BE2C (cell line): ENCODE results near the gene TBC1D2.

Experiments used
- DNase-seq: peaks from one replicate; pipeline ENCODE4 v3.0.0-alpha.2; 2020
- H3K27me3 ChIP-seq: fragments of 250-450 bp; sonication (Bioruptor Pico); 2 replicates; pipeline ENCODE4 v1.5.1; 2020; ENCODE audit warnings: mild to moderate bottlenecking
- H3K36me3 ChIP-seq: fragments of 250-450 bp; sonication (Bioruptor Pico); 2 replicates; pipeline ENCODE4 v1.5.1; 2020; ENCODE audit warnings: mild to moderate bottlenecking
- H3K4me1 ChIP-seq: fragments of 250-450 bp; sonication (Bioruptor Pico); 2 replicates; pipeline ENCODE4 v1.5.1; 2020
- H3K4me3 ChIP-seq: 2 replicates; pipeline ENCODE4 v1.5.1; 2011; ENCODE audit warnings: low read depth, low read length
- H3K9me3 ChIP-seq: fragments of 250-450 bp; sonication (Bioruptor Pico); 2 replicates; pipeline ENCODE4 v1.5.1; 2020
- TF ChIP-seq, protein P1 (sequence below): IDR thresholded peaks from 2 replicates; pipeline ENCODE4 v1.5.1; 2012; ENCODE audit warnings: mild to moderate bottlenecking, low read depth, low read length

The TBC1D2 gene

DNA sequence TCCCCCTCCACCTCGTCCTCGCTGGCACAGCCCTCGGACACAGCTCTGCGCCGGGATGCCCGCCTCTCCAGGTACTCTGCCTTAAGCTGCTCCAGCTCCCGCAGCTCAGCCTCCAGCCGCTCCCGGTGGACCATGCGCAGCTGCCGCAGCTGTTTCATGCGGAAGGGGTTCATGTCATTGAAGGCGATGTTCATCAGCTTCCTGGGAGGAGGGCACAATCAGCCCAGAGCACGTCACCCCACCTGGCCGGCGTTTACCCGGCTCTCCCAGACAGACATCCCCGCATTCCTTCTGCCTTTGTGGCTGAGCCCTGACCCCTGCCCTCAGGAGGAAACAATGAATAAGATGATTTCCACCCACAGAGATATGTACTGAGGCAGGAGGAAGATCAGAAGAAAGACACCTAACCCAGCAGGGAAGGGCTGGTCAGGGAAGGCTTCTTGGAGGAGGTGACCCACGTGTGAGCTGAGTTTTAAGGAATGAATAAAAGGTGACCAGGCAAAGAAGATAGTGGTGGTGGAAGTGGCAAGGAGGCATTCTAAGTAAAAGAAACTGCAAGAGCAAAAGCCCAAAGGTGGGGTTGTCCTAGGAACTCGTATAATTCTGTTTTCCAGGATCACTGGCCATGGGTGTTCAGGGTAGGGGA, 55.9 kb downstream of the TBC1D2 start:
- H3K4me1 ChIP-seq: no peaks in the 10 kb centered on the region
- TF ChIP-seq, protein P1, sequence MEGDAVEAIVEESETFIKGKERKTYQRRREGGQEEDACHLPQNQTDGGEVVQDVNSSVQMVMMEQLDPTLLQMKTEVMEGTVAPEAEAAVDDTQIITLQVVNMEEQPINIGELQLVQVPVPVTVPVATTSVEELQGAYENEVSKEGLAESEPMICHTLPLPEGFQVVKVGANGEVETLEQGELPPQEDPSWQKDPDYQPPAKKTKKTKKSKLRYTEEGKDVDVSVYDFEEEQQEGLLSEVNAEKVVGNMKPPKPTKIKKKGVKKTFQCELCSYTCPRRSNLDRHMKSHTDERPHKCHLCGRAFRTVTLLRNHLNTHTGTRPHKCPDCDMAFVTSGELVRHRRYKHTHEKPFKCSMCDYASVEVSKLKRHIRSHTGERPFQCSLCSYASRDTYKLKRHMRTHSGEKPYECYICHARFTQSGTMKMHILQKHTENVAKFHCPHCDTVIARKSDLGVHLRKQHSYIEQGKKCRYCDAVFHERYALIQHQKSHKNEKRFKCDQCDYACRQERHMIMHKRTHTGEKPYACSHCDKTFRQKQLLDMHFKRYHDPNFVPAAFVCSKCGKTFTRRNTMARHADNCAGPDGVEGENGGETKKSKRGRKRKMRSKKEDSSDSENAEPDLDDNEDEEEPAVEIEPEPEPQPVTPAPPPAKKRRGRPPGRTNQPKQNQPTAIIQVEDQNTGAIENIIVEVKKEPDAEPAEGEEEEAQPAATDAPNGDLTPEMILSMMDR: no peak
- no peaks in the 10 kb centered on the region for H3K9me3 ChIP-seq
- H3K36me3 ChIP-seq: no peaks in the 10 kb centered on the region
- H3K27me3 ChIP-seq: no peaks in the 10 kb centered on the region
- no peak for DNase-seq
- no peak overlapping the region for H3K4me3 ChIP-seq

DNA sequence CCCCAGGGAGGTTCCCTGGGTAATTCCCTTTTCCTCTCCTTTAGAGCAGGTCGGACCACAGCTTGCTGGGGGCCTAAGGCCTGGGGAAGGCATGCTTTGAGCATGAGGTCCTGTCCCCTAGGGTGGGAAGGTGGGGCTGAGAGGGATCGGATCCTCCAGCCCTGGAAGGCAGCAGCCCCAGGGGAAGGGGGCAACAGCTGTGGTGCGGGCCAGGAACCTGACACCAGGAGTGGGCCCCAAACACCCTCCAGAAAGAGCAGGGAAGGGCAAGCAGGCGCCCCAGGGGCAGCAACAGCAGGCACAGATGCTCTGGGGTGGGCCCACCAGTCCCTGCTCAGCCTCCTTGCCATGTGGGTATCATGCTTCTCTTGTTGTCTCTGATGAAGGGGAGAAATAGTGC, 59.8 kb downstream of the TBC1D2 start:
- no peak for DNase-seq
- Histone ChIP-seq H3K4me3 (no peak overlapping the region), H3K36me3 (no peaks in the 10 kb centered on the region), H3K4me1 (peaks cover 4% of the 10 kb centered on the region; the same call in 1 of the 2 replicates), H3K9me3 (no peaks in the 10 kb centered on the region), H3K27me3 (no peaks in the 10 kb centered on the region)
- TF ChIP-seq, protein P1: no peak

DNA sequence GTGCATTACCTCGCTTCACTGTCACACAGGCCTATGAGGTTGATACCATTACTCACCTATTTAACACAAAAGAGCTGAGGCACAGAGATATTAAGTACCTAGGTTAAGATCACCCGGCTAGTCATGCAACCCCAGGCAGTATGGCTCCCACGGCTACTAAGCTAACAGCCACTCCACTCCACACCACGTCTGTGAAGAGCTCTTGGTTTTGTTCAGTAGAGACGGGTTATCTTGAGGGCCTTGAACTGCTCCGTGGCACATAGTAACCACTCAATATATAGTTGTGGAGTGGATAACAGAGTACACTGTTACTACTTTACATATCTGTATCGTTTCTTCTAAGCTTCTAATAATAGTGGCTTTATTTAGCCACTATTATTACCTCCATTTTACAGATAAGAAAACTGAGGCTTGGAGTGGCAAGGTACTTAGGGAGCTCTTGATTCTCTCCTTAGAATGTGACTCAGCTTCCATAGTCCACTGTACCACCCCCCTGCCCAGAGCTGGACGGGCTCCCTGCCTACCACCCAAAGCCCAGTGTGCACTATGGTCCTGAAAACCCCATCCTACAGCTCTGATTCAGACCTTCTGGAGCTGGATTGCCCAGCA, 62.0 kb downstream of the TBC1D2 start:
- Histone ChIP-seq H3K27me3 (no peaks in the 10 kb centered on the region), H3K9me3 (no peaks in the 10 kb centered on the region), H3K4me3 (peak overlapping the region; percentile 73), H3K36me3 (no peaks in the 10 kb centered on the region), H3K4me1 (peaks cover 5% of the 10 kb centered on the region)
- TF ChIP-seq, protein P1: no peak
- DNase-seq: no peak

DNA sequence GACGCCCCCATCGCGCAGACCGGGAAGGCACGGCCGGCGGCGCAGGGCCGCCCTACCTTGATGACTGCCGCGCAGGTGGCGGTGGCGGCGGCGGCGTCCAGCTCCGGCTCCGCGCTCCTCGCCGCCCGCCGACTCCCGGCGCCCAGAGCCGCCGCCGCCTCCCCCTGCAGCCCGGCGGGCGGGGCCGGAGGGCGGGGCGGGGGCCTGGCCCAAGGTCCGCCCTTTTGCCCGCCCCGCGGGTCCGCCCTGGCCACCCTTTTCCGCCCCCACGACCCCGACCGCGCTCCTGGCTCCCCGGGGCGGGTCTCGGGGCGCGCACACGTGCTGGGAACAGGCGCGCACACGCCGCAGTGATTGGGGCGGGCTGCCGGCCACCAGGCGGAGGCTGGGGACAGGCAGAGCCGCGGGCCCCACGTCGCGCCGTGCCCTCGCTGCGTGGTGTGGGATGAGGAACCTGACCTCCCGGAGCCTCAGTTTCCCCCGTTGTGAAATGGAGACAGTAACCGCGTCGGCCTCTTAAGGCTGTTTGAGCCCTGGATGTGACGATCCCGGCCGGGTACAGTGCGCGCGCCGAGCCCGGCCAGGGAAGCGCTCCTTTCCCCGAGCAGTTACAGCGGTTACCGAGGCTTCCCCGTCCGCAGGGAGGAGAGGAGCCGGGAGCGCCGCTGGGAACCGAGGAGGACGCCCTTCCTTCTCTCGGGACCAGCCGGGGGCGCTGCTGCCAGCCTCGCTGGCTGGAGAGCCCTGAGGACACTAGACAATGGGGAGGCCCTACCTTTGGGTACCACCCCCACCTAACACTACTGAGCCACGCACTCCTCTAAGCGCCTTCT, 62.7 kb downstream of the TBC1D2 start, which contains the start of gene CORO2A:
CORO2A (minus strand) TSS at position 135 of the 833 bp plus-strand sequence. CDS start 34,977 bp downstream, outside the sequence.
- peak within 1 kb of the TSS; percentile 74 for H3K4me3 ChIP-seq
- H3K36me3 ChIP-seq: no peaks in the 10 kb centered on the region
- TF ChIP-seq, protein P1: peak; percentile 46
- DNase-seq: peak; percentile 93
- H3K27me3 ChIP-seq: no peaks in the 10 kb centered on the region
- no peaks in the 10 kb centered on the region for H3K9me3 ChIP-seq
- H3K4me1 ChIP-seq: peaks cover 5% of the 10 kb centered on the region

DNA sequence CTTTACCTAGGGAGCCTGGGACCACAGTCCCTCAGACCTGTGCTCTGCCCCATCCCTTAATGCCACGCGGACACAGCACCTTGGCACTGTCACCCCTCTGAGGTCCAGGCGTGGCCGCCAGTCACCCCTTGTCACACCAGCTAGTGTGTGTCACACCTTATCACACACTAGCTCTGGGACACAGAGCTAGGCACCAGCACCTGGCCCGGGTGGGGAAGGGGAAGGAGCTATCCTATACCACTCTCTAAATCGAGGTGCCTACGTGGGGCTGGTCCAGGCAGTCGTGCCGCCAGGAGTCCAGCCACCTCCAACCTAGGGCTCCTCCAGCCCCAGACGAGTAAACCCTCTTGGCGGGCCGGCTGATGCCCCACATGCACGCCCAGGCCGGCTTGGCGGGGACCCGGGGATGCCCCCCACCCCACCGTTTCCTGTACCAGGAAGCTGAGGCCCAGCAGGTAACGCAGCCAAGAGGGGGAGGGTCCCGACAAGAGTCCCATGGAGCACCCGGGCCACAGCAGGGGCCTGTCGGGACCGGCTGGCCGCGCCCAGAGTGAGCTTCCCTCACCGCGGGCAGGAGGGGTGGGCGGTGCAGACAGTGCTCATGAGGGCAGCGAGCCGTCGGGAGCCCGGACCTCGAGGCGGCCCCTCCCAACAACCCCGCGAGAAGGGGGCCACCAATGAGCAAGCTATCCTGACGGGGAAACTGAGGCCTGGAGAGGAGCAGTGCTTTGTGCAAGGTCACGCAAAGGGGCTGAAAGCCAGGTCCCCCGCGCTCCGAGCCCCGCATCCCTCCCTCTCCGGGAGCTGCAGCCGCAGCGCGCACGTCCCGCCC, 63.6 kb downstream of the TBC1D2 start:
- DNase-seq: peak; percentile 61
- H3K36me3 ChIP-seq: no peaks in the 10 kb centered on the region
- H3K4me1 ChIP-seq: peaks cover 5% of the 10 kb centered on the region
- H3K4me3 ChIP-seq: peak overlapping the region; percentile 74
- no peaks in the 10 kb centered on the region for H3K9me3 ChIP-seq
- H3K27me3 ChIP-seq: no peaks in the 10 kb centered on the region
- TF ChIP-seq, protein P1: no peak
